ENCODE measurements around the gene ATP10D. TPM values are rescaled to one million over a fixed set of nuclear protein-coding genes. Genes with fewer than 3 reads are reported as not detected.

ATP10D gene
- total and polyA plus RNA-seq, 3 experiments from 2014 or later = 6.3 to 7.2 (median 6.4) TPM

DNA sequence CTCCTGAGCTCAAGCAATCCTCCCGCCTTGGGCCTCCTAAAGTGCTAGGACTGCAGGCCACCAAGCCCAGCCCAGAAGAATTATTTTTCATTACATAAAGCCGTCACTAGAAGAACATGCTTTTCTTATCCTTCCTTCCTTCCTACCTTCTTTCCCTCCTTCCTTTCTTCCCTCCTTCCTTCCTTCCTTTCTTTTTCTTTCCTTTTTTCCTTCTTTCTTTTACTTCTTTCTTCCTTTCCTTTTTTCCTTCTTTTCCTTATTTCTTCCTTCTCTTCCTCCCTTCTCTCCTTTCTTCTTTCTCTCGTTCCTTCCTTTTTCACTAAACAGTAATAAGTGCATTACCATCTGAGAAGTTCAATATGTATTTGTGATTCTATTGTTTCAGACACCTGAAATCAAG lies 121.4 kb downstream of the ATP10D start:
- H3K9me3 ChIP-seq (ENCODE audit: low read length) = no peaks in the 10 kb centered on the region
- H3K9me3 Mint-ChIP-seq = peaks cover 0 to 3% (median 0%) of the 10 kb centered on the region in 5 donors
- no peaks in the 10 kb centered on the region for H3K36me3 ChIP-seq (ENCODE audit: insufficient read depth, low read length)
- no peaks in the 10 kb centered on the region for H3K4me1 ChIP-seq (ENCODE audit: insufficient read depth, low read length)
- POLR2A ChIA-PET = no interaction called here
- H3K27ac Mint-ChIP-seq = no peak overlapping the region
- H3K4me3 Mint-ChIP-seq = no peak overlapping the region
- no peak overlapping the region for H3K4me3 ChIP-seq (ENCODE audit: low read length)
- CTCF ChIA-PET = no interaction called here
- DNase-seq = no peak
- no peaks in the 10 kb centered on the region for H3K4me1 Mint-ChIP-seq
- H3K36me3 Mint-ChIP-seq = peaks cover 0 to 1% (median 0%) of the 10 kb centered on the region in 3 donors
- H3K27me3 ChIP-seq (ENCODE audit: insufficient read depth, low read length, poor library complexity, severe bottlenecking) = no peaks in the 10 kb centered on the region
- H3K27ac ChIP-seq (ENCODE audit: low read depth, low read length) = no peak overlapping the region
- no peaks in the 10 kb centered on the region for H3K27me3 Mint-ChIP-seq

DNA sequence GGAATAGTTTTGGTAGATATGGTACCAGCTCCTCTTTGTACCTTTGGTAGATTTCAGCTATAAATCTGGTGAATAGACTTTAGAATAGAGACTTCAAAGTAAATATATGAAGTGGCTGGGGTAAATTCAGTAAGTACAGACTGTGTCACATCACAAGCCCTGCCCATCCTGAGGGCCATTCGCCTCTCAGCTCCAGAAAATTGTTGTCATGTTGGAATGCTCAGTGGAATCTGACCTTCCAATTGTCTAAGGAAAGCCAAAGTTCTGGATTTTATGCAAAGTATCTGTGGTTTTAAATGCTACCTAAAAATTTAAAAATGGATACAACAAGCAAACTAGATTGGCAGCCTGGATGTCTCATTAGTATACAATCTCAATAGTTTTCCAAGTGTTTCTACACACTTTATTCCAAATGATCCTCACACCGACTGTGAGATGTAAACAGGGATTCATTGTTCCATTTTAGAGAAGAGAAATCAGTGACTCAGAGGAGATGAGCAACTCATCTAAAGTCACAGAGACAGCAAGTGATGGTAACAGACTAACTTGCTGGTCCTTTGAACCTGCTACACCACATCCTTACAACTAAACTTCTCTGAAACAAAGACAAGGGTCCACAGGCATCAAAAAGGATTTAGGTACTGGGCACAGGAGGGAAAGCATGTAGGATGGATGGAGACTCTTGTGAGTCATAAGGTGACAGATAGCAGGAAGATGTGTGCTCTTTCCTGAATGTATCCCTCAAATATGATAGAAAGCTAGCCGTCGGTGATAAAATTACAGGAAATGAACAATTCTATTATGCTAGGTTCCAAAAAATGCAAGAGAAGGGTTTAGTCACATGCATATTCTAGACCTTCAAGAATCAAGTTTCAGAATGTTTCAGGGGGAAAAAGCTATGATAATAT lies 127.3 kb downstream of the ATP10D start:
- no peak overlapping the region for H3K27ac Mint-ChIP-seq
- Histone ChIP-seq H3K27me3 (ENCODE audit: insufficient read depth, low read length, poor library complexity, severe bottlenecking) (no peaks in the 10 kb centered on the region), H3K4me3 (ENCODE audit: low read length) (no peak overlapping the region), H3K4me1 (ENCODE audit: insufficient read depth, low read length) (no peaks in the 10 kb centered on the region), H3K9me3 (ENCODE audit: low read length) (no peaks in the 10 kb centered on the region), H3K36me3 (ENCODE audit: insufficient read depth, low read length) (no peaks in the 10 kb centered on the region), H3K27ac (ENCODE audit: low read depth, low read length) (no peak overlapping the region)
- POLR2A ChIA-PET = no interaction called here
- H3K27me3 Mint-ChIP-seq = peaks cover 3 to 7% of the 10 kb centered on the region in 2 donors
- DNase-seq = no peak
- CTCF ChIA-PET = no interaction called here
- no peaks in the 10 kb centered on the region for H3K4me1 Mint-ChIP-seq
- H3K36me3 Mint-ChIP-seq = no peaks in the 10 kb centered on the region
- peaks cover 0 to 6% (median 0%) of the 10 kb centered on the region in 5 donors for H3K9me3 Mint-ChIP-seq
- no peak overlapping the region for H3K4me3 Mint-ChIP-seq

DNA sequence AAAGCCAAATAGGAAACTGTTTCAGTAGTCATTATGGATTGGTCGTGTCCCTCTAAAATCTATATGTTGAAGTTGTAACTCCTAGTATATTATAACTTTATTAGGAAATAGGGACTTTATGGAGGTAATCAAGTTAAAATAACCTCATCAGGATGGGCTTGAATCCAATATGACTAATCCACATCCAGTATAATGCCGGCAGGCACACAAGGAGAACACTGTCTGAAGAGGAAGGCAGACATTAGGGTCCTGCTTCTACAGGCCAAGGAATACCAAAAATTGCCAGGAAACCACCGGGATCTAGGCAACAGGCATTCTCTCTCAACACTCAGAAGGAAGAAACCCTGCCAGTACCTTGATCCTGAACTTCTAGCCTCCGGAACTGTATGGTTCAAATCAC lies 130.3 kb downstream of the ATP10D start:
- H3K4me1 ChIP-seq (ENCODE audit: insufficient read depth, low read length) = no peaks in the 10 kb centered on the region
- no peaks in the 10 kb centered on the region for H3K9me3 ChIP-seq (ENCODE audit: low read length)
- H3K4me3 Mint-ChIP-seq = no peak overlapping the region
- DNase-seq = no peak
- H3K4me3 ChIP-seq (ENCODE audit: low read length) = no peak overlapping the region
- no peaks in the 10 kb centered on the region for H3K4me1 Mint-ChIP-seq
- no peaks in the 10 kb centered on the region for H3K36me3 Mint-ChIP-seq
- no peaks in the 10 kb centered on the region for H3K27me3 ChIP-seq (ENCODE audit: insufficient read depth, low read length, poor library complexity, severe bottlenecking)
- peaks cover 0 to 6% (median 0%) of the 10 kb centered on the region in 5 donors for H3K9me3 Mint-ChIP-seq
- no peak overlapping the region for H3K27ac Mint-ChIP-seq
- no peak overlapping the region for H3K27ac ChIP-seq (ENCODE audit: low read depth, low read length)
- POLR2A ChIA-PET = no interaction called here
- CTCF ChIA-PET = no interaction called here
- peaks cover 7% of the 10 kb centered on the region in 2 donors for H3K27me3 Mint-ChIP-seq
- H3K36me3 ChIP-seq (ENCODE audit: insufficient read depth, low read length) = no peaks in the 10 kb centered on the region

DNA sequence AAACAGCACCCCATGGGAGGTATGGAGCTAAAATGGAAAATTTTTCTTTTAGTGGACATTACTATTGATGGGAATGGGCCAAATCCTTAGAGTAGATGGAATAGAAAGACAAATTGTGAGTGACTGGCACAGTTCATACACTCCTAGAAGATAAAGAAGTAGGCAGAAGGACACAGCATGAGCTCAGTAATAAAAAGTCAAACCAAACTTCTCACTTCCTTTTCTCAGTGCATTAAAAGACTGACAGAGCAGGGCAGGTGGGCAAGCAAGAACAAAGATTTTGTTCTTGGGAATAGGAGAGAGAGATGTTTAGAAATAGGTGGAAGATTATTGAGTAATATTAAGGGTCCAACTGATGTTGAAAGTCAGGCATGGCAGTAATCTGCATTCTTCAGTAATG lies 132.5 kb downstream of the ATP10D start:
- Mint-ChIP-seq H3K9me3 (peaks cover 0 to 4% (median 0%) of the 10 kb centered on the region in 5 donors), H3K27ac (no peak overlapping the region), H3K4me1 (no peaks in the 10 kb centered on the region), H3K36me3 (peaks cover 0 to 1% (median 0%) of the 10 kb centered on the region in 3 donors), H3K4me3 (no peak overlapping the region), H3K27me3 (peaks cover 4 to 6% of the 10 kb centered on the region in 2 donors)
- no peaks in the 10 kb centered on the region for H3K9me3 ChIP-seq (ENCODE audit: low read length)
- CTCF ChIA-PET = no interaction called here
- no peak overlapping the region for H3K27ac ChIP-seq (ENCODE audit: low read depth, low read length)
- DNase-seq = no peak
- H3K27me3 ChIP-seq (ENCODE audit: insufficient read depth, low read length, poor library complexity, severe bottlenecking) = no peaks in the 10 kb centered on the region
- no peaks in the 10 kb centered on the region for H3K36me3 ChIP-seq (ENCODE audit: insufficient read depth, low read length)
- H3K4me1 ChIP-seq (ENCODE audit: insufficient read depth, low read length) = no peaks in the 10 kb centered on the region
- no peak overlapping the region for H3K4me3 ChIP-seq (ENCODE audit: low read length)
- POLR2A ChIA-PET = no interaction called here

DNA sequence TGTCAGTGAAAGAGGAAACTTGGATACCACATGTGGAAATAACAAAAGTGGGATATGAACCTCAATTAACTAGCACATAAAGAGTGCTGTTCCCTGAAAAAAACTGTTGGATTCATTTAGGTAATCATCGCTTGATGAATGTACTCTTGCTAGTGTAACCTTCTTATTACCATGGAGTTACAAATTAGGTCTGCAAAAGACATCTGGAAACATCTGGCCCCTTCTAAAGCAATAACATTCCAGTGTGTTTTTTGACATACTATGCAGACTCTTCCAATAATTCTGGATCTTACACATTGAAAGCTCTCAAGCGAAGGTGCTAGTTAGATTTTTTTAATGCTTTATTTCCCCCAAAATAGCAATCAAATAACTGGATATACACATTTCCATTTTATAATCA lies 134.6 kb downstream of the ATP10D start:
- POLR2A ChIA-PET = no interaction called here

DNA sequence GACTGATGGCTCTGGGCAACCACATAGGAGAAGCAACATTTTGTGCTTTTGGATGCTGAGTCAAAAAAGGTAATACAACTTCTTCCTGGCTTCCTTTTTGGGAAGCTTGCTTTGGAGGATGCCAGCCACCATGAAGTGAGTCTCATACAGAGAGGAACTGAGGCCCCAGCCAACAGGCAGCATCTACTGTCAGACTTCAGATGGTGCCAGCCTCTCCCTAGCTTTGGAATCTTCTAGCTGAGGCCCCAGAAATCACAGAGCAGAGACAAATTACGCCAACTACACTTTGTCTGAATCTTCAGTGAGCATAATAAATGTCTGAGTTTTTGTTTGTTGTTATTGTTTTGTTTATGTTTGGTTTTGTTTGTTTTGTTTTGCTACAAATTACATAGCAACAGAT lies 136.1 kb downstream of the ATP10D start:
- H3K4me3 ChIP-seq (ENCODE audit: low read length) = no peak overlapping the region

More for the DNA sequence above, 134.6 kb downstream of the ATP10D start:
- Mint-ChIP-seq H3K9me3 (peaks cover 0 to 4% (median 0%) of the 10 kb centered on the region in 5 donors), H3K27ac (no peak overlapping the region), H3K4me1 (no peaks in the 10 kb centered on the region), H3K36me3 (peaks cover 0 to 5% (median 0%) of the 10 kb centered on the region in 3 donors), H3K27me3 (peaks cover 0 to 3% of the 10 kb centered on the region in 2 donors), H3K4me3 (no peak overlapping the region)
- no peak overlapping the region for H3K4me3 ChIP-seq (ENCODE audit: low read length)
- H3K4me1 ChIP-seq (ENCODE audit: insufficient read depth, low read length) = no peaks in the 10 kb centered on the region
- no peak for DNase-seq
- no peaks in the 10 kb centered on the region for H3K27me3 ChIP-seq (ENCODE audit: insufficient read depth, low read length, poor library complexity, severe bottlenecking)
- H3K27ac ChIP-seq (ENCODE audit: low read depth, low read length) = no peak overlapping the region
- no peaks in the 10 kb centered on the region for H3K9me3 ChIP-seq (ENCODE audit: low read length)
- no peaks in the 10 kb centered on the region for H3K36me3 ChIP-seq (ENCODE audit: insufficient read depth, low read length)
- CTCF ChIA-PET = no interaction called here

DNA sequence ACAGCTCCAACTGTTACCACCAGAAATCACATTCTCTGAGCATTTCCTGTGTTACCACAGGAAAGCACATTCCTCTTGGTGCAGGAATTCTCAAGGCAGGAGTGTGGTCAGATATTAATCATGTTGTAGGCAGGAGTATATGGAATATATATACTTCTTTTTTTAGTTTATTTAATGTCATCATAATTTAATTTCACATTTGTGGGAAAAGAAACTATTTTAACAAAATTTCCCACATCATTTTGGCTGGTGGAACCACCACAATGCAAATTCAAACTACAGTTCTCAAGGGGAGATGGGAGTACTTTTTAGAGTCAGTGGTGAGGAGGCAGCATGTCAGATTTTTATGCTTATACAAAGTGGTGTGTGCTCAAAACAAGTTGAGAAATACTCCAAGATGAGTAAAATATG lies 139.0 kb downstream of the ATP10D start:
- DNase-seq = no peak
- Mint-ChIP-seq H3K27me3 (peaks cover 2 to 3% of the 10 kb centered on the region in 2 donors), H3K27ac (no peak overlapping the region), H3K4me3 (no peak overlapping the region), H3K36me3 (peaks cover 0 to 5% (median 0%) of the 10 kb centered on the region in 3 donors), H3K9me3 (peaks cover 0 to 4% (median 0%) of the 10 kb centered on the region in 5 donors), H3K4me1 (no peaks in the 10 kb centered on the region)
- H3K4me3 ChIP-seq (ENCODE audit: low read length) = no peak overlapping the region
- H3K27me3 ChIP-seq (ENCODE audit: insufficient read depth, low read length, poor library complexity, severe bottlenecking) = no peaks in the 10 kb centered on the region
- H3K9me3 ChIP-seq (ENCODE audit: low read length) = no peaks in the 10 kb centered on the region
- no peaks in the 10 kb centered on the region for H3K4me1 ChIP-seq (ENCODE audit: insufficient read depth, low read length)
- H3K27ac ChIP-seq (ENCODE audit: low read depth, low read length) = no peak overlapping the region
- ChIA-PET POLR2A (no interaction called here), CTCF (no interaction called here)
- no peaks in the 10 kb centered on the region for H3K36me3 ChIP-seq (ENCODE audit: insufficient read depth, low read length)

More for the DNA sequence above, 136.1 kb downstream of the ATP10D start:
- H3K9me3 Mint-ChIP-seq = peaks cover 0 to 4% (median 0%) of the 10 kb centered on the region in 5 donors
- POLR2A ChIA-PET = no interaction called here
- no peak overlapping the region for H3K27ac Mint-ChIP-seq
- Histone ChIP-seq H3K27me3 (ENCODE audit: insufficient read depth, low read length, poor library complexity, severe bottlenecking) (no peaks in the 10 kb centered on the region), H3K4me1 (ENCODE audit: insufficient read depth, low read length) (no peaks in the 10 kb centered on the region), H3K9me3 (ENCODE audit: low read length) (no peaks in the 10 kb centered on the region), H3K27ac (ENCODE audit: low read depth, low read length) (no peak overlapping the region), H3K36me3 (ENCODE audit: insufficient read depth, low read length) (no peaks in the 10 kb centered on the region)
- no peak overlapping the region for H3K4me3 Mint-ChIP-seq
- H3K27me3 Mint-ChIP-seq = peaks cover 0 to 3% of the 10 kb centered on the region in 2 donors
- DNase-seq = no peak
- CTCF ChIA-PET = no interaction called here
- no peaks in the 10 kb centered on the region for H3K4me1 Mint-ChIP-seq
- peaks cover 0 to 5% (median 0%) of the 10 kb centered on the region in 3 donors for H3K36me3 Mint-ChIP-seq

DNA sequence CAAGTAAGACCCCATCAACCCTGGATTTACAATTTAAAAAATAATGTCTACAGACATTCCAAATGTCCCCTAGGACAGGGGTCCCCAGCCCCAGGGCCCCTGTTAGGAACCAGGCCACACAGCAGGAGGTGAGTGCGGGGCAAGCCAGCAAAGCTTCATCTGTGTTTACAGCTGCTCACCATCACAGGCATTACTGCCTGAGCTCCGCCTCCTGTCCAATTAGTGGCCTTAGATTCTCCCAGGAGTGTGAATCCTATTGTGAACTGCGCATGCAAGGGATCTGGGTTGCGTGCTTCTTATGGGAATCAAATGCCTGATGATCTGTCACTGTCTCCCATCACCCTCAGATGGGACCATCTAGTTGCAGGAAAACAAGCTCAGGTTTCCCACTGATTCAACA lies 146.1 kb downstream of the ATP10D start:
- POLR2A ChIA-PET = no interaction called here
- Histone ChIP-seq H3K27me3 (ENCODE audit: insufficient read depth, low read length, poor library complexity, severe bottlenecking) (no peaks in the 10 kb centered on the region), H3K36me3 (ENCODE audit: insufficient read depth, low read length) (no peaks in the 10 kb centered on the region), H3K4me1 (ENCODE audit: insufficient read depth, low read length) (no peaks in the 10 kb centered on the region), H3K27ac (ENCODE audit: low read depth, low read length) (no peak overlapping the region), H3K4me3 (ENCODE audit: low read length) (no peak overlapping the region), H3K9me3 (ENCODE audit: low read length) (no peaks in the 10 kb centered on the region)
- CTCF ChIA-PET = no interaction called here
- Mint-ChIP-seq H3K4me3 (no peak overlapping the region), H3K27me3 (peaks cover 5 to 13% of the 10 kb centered on the region in 2 donors), H3K4me1 (no peaks in the 10 kb centered on the region), H3K27ac (no peak overlapping the region), H3K9me3 (peaks cover 0 to 4% (median 1%) of the 10 kb centered on the region in 5 donors), H3K36me3 (no peaks in the 10 kb centered on the region)
- DNase-seq = no peak

All from CD8-positive, alpha-beta memory T cell (primary cell).